DMS114 treated with DMSO at 0.1 percent for 48 hours (cell line): ENCODE results near the gene LTBP1.
"Not testable (repeated sequence)": the region's sequence is repeated elsewhere in the genome, so short reads cannot be mapped to it uniquely, and the experiment has no call there.

ENCODE experiments used
- DNase-seq: peaks from one replicate; lab custom pipeline; 2025; ENCODE audit not compliant: unreplicated experiment; lab: John Stamatoyannopoulos, UW

The LTBP1 gene

DNA sequence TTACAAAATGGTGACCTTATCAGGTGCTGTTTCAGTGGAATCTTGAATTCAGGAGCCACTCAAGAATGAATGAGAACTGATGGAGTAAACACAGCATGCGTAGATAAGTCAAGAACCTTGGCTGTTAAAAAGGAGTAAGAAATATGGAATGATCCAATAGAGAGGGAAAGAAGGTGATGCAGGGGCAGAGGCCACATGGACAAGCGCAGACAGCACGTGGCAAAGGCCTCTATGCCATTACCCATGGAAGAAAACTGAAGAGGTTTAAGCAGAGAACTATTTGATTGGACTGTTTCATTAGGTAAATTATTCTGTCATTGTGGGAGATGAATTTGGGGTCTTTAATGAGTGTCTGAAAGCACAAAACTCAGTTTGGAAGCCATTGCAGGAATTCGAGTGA, 387.3 kb downstream of the LTBP1 start:
- DNase-seq: no peak

DNA sequence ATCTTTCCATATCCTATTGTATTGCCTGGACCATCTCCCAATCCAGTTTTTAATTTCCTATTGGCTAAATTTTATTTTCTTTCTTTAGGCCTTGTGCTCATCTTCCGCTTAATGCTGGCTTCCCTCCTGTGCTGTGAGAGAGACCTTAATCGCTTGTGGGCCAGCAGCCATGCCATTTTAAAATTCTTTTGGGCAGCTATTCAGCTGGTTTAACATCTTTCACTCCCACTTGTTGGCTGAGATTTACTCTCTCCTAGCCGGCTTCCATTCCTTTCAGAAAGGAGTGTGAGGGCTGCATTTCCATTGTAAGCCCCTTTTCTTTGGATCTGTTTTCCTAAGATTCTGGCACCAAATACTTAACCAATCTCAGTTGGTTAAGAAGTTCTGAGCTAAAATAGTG, 388.8 kb downstream of the LTBP1 start:
- no peak for DNase-seq

DNA sequence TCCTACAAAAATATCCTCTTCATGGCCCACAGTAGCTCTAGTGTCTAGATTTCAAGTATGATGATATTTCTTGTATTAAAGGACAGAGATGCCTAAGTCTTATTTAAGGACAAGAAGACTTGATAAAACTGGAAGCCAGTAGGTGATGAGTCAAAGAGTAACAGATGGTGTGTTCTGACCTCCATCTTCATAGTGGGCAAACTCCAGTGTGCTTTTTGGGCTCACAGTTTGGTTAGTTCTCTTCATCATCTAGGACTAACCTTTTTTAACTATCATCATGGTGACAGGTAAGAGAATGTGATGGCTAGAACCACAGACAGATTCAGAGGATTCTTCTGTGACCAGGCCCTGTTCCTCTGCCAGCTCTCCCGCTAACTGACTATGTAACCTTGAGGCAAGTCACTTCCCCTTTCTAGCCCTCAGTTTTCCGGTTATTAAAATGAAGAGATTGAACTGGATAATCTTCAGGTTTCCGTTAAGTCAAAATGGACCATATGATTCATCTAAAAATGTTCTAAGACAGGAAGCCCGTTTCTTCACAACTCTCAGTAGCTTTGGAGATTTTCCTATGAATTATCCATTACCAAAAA, 389.4 kb downstream of the LTBP1 start:
- DNase-seq: no peak

DNA sequence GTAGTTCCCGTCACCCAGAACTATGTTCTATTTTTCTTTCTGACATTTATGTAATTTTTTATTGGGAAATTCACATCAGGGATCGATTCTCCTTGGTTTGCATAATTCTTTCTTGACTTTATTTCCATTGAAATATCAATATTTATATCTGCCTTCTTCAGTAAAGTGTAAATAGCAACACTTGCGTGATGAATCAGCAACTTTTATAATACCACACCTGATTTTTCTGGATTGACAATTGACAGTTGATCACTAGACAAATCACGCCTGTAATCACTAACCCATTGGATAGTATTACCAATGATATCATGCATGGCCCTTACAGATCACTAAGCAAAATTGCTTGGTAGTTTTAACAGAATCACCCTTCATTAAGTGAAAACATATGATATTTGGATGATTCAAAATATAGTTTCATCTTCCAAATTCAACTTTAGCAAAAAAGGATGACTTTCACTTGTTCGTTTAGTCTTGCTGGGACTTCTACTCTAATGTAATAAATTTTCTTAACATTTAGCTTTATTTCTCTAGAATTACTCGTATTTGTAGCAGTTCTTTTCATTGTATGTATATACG, 390.7 kb downstream of the LTBP1 start:
- no peak for DNase-seq

DNA sequence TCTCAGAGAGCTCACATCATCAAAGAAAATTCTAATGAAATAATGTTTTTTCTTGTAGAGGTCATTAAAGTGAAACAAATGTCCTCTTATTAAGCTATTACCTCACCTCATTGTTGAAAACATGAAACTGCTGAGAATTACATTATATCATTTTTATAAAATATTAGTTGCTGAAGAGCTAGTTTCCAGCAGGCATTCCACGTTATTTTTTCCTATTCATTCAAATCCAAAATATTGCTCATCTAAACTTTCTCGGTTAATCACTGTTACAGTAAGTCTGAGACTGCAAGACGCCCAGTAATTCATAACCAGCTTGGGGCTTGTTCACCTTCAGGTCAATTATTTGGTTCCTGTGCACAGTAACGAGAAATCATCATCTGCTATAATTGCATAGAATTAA, 391.2 kb downstream of the LTBP1 start:
- no peak for DNase-seq

DNA sequence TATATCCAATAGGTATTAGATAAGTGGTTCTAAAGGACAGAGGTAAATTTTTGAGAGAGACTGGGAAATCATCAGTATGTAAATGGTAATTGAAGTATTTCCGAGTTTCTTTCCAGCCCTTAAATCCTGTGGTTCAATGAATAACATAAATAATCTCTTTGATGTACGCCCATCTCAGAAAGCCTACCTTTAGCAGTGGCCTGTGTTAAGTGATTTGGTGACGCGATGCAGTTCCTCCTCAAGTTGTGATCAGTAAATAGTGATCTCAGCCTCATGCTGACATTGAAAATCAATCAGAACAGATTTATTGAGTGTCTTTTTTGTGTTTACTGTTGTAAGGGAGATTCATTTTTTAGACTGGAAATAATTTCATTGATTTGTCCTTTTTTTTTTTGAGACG, 392.5 kb downstream of the LTBP1 start:
- no peak for DNase-seq

DNA sequence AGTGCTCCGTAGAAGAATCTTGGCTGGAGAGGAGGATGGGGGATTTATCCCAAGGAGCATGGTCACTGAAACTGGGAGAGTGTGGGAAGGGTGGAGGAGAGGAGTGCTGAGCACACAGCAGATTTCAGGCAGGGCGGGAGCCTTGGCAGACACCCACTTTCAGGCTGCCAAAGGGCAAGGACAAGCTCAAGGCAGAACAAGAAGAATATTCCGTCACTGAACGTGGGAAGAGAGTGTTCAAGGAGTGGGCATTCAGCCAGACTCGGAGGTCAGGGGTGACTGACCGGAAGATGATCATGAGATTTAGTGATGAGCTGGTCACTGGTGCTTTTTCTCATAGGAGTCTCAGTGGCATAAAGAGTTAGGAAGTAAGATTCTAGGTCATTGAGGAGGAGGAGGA, 393.5 kb downstream of the LTBP1 start:
- DNase-seq: no peak

DNA sequence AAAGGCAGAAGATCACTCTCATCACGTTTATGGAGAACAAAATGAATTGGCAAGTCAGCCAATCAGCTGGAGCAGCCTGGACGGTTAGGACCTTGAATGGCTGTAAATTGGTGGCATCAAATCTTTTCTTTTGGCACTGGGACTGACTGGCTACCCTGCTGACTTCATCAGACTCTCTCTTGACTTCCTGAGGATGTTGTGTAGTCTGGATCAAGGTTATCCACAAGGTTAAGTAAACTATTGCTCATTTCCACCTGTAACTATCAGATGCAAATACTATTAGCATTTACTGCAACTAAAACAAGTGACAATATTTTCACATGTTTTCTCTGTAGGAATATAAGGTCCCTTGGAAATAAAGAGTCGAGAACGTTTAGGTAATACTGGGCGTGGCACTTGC, 395.4 kb downstream of the LTBP1 start:
- no peak for DNase-seq

DNA sequence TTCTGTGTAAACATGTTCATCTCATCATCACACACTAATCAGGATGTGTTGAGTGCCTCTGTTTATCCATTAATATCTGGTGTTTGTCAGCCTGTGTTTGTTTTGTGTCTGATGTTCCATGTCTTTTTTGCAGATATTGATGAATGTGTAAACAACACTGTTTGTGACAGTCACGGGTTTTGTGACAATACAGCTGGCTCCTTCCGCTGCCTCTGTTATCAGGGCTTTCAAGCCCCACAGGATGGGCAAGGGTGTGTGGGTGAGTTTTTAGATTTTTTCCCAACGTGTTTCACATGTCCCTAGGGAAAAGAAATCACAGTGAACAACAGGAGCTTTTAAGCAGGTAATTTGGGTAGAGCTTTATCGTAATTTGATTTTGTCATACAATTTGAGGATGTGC, 396.0 kb downstream of the LTBP1 start:
- DNase-seq: no peak

DNA sequence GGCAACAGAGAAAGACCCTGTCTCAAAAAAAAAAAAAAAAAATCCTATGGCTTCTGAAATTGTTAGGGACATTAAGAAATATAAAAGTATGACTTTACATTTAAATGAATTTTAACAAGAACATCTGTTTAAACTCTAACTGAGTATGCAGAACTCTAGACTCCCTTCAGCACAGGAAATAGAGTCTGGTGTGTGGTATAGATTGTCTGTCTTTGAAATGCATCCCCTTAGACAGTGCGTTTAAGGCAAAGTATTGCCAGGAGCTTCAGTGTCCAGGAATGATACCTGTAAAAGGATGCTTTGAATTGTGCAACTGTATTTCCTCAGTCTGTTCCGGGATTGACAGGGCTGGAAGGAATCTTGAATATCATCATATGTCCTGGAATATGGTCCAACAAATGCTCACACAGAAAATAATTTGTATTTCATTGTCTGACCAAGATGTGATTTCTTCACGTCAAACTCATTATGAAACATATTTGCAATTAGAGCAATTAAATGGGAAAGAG, 396.7 kb downstream of the LTBP1 start:
- DNase-seq: no peak

DNA sequence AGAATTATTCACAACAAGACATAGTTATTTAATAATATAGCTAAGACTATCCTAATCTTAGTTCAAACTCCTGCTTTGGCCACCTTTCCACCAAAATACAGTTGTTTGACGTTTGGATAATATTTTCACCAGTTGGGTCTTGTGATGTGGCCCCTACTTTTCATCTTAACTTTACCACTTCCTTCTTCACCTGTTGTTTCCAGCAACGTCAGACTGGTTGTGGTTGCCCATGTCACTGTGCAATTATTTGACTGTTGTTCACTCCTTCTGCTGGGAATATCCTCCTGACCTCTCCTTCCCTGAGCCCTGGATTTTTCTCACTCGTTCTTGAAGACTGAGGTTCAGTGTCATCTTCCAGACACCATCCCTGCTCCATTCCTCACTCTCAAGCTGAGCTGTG, 397.5 kb downstream of the LTBP1 start:
- DNase-seq: no peak

DNA sequence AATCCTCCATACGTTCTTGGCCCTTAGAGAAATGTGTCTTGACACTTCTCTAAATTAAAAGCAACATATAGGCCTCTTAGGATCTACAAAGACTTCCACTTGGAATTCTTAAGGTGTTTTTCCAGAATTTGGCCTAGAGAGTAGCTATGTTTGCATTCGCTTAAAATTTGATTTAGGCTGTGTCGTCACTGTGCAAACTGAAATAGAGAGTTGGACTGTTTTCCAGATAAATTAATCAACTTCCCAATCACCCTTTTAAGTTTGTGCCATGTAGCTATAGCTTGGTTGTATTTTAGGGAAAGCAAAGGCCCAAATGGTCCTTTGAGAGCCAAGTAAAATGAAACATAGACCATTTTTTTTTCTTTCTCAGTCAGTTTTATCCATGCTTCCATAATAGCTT, 401.1 kb downstream of the LTBP1 start:
- DNase-seq: no peak

DNA sequence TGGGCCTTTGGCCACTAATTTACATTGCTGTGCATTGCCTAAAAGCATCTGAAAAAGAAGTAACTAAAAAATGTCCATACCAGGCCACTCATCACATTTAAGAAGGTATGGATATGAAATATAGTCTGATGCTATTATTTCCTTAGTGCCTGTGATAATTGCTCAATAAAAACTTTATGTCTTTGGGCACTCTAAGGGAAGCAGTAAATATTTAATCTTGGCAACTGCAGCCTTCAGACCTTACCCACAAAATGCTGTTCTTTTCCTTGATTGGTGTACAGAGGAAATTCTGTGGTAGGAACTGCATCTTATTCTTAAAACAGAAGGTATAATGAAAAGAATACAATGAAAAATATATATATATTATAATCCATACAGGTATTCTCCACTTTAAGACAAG, 403.9 kb downstream of the LTBP1 start:
- DNase-seq: no peak

DNA sequence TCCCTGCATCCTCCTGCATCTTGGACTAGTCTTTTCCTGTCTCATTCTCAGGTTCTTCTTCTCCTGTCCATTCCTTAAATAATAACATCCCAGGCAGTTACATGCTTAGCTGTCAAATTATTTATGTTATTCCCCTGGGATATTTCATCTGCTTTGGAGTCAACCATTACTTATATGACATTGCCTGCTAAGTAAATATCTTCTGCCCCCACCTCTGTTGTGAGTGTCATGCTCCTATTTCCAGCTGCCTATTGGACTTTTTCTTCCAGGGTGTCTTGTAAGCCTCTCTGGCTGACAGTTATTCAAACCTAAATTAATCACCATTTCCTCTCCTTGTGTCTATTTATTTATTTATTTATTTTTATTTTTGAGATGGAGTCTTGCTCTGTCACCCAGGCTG, 405.0 kb downstream of the LTBP1 start:
- no peak for DNase-seq

DNA sequence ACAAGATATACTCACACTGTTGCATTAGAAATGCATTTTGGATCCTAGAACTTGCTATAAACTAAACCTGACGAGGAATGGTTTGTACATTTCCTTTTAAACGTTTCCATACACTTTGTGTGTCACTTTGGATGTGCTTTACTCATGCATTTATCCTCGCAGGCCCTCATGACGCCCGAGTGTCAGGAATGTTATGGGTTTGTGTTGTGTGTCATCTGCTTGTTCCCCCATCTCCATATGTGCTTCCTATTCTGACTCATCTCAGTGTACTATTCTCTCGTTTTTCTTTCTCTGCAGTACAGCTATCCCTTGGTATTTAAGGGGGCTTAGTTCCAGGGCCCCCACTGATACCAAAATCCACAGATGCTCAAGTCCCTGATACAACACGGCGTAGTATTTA, 408.2 kb downstream of the LTBP1 start:
- DNase-seq: no peak

DNA sequence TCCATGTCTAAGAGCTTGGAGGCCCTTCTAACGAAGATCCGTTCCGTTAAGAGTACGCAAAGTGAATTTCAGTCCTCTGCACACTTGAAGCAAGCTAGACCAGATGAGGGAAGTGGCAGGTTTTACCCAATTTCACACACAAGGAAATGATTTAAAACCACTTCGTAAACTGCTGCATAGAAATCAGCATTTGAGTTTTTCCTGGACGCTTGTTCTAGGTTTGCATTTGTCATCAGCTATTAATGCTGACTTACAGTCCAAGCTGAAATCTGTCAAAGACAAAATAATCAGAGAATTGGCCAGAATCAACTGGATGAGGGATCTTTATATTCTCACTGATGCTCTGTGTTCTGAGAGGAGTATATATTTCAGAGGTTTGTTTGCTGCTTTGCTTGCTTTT, 412.1 kb downstream of the LTBP1 start:
- DNase-seq: no peak

DNA sequence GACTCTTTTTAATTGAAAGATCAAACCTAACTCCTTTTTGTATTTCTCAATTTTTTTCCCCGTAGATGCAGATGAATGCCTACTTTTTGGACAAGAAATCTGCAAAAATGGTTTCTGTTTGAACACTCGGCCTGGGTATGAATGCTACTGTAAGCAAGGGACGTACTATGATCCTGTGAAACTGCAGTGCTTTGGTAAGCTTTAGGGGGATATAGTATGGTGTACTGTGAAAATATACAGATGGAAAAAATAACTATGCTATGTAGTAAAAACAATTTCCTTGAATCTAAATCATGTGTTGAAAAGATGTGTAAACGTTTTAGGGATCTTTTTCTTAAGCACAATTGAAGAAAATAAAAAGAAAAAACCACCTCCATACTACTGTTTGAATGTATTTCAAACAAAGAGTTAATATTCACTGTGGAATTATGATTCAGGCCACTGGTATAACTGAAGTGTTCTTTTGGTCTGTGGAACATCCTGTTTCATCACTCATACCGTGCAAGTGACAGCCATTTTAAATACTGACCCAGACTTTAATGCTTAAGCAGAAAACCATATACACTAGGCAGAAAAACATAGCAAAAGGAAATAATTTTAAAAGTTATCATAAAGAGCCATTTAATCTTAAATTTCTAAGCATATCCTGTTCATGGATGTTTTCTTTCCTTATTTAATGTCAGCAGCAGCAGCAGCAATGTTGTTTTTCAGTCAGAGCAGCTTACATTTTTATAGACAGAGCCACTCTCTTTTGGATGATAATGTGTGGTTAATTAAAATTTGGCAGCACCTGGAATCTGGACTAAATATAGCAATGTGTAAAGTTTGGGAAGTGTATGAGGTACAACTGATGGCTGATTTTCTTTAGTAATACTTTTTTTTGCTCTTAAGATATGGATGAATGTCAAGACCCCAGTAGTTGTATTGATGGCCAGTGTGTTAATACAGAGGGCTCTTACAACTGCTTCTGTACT, 416.9 kb downstream of the LTBP1 start:
- no peak for DNase-seq

DNA sequence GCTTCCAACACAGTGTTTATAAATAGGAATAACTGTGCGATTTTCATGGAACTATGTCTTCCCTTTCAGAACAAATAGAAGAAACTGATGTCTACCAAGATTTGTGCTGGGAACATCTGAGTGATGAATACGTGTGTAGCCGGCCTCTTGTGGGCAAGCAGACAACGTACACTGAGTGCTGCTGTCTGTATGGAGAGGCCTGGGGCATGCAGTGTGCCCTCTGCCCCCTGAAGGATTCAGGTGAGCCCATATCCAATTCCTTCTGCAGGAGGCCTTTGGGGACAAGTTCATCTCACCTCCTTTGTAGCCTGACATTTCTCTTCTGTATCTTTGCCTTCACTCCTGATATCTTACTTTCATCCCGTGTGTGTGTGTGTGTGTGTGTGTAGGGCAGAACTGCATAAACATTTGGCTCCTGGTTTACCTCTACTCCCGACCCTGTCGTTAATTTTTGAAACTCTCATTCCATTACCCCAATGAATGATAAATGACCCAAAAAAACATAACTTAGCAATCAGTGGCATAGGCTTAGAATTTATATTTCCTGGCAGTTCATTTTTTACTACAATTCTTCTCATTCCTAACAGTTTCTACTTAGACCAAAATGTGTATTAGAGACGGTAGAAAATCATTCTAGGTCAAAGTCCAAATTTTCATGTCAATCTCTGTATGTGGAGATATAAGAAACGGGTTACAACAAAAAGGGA, 418.7 kb downstream of the LTBP1 start:
- DNase-seq: no peak

DNA sequence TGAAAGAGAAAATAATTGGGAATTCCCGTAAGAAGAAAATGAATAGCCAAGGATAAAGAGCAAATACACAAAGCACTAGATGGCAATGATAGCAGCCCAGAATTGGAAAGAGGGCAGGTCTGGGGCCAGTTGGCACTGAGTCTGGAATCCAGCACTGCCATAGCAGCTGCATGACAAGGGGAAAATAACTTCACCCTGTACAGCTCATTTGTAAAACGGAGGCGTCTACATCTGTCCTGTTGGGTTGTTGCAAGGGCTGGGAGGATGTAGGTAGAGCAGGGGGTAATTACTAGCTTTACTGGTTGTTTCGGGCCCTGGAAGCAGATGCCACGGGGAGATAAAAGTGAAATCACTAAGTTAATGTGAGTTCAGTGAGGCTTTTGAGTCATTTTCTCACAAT, 419.7 kb downstream of the LTBP1 start:
- no peak for DNase-seq

DNA sequence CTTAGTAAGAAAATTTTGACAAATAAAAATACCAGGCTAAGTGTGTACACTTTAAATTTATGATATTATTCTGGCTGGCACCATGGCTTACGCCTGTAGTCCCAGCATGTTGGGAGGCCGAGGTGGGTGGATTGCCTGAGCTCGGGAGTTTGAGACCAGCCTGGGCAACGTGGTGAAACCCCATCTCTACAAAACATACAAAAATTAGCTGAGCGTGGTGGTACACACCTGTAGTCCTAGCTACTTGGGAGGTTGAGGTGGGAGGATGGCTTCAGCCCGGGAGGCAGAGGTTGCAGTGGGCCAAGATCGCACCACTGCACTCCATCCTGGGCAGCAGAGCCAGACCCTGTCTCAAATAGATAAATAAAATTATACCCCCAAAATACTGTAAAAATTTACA, 421.8 kb downstream of the LTBP1 start:
- DNase-seq: not testable (repeated sequence)

DNA sequence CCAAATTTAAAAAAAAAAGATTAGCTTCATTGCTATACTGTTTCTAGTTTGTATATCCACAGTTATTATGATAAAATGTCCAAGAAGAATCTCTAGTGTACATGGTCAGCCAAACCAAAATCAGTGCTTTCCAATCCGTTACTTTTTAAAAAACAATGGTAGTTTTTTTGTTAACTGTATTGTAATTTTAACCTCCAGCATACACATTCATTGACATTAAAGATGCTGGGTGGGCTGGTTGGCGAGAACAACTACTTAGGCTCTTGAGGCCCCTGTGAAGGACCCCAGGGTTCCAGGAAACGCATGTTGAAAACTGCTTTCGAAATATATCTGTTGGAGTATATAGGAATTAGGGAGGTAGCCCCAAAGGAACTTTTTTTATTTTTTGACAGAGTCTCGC, 422.4 kb downstream of the LTBP1 start:
- no peak for DNase-seq
